Endometrial microvascular endothelial cells (primary cell): ENCODE measurements around the gene LHB. TPM values are rescaled to one million over a fixed set of nuclear protein-coding genes. Genes with fewer than 3 reads are reported as not detected.

Experiments used
- in situ Hi-C: cut with HindIII; loops from 2 replicates; pipeline ENCODE4 v1.10.0; 2017; ENCODE audit warnings: low sequenced_read_pairs, low pct_unique_long_range_greater_than_20kb; ENCODE audit errors: inconsistent ontology term
- total RNA-seq: library from RNA; depleted of rRNA; stranded (reverse); fragments of >200 nt; gene quantifications from one replicate; pipeline ENCODE4 v1.2.3, GENCODE V29; 2015; ENCODE audit errors: inconsistent ontology term

Gene LHB
- total RNA-seq, 1 donor from 2014 or later, result not detected

DNA sequence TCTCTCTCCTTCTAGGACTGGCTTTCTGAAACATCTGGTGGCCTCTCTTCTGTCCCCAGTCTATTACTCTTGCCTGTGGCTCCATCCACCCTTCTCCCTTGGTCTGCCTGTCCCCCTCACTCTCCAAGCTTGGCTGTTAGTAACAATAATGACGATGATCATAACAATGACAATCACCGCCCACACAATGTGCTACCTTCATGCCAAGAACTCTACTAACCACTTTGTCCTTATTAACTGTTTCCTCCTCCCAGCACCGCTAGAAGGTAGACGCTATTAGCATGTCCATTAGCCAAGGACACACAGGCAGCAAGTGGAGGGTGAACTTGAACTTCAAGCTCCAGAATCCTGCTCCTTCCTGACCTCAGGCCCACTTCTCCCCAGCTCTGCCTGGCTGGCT lies 26.5 kb downstream of the LHB start:
- in situ Hi-C loops, result loop anchor here (10.0 kb wide), 1 partner anchor 196 kb away; no protein-coding TSS in a partner anchor

DNA sequence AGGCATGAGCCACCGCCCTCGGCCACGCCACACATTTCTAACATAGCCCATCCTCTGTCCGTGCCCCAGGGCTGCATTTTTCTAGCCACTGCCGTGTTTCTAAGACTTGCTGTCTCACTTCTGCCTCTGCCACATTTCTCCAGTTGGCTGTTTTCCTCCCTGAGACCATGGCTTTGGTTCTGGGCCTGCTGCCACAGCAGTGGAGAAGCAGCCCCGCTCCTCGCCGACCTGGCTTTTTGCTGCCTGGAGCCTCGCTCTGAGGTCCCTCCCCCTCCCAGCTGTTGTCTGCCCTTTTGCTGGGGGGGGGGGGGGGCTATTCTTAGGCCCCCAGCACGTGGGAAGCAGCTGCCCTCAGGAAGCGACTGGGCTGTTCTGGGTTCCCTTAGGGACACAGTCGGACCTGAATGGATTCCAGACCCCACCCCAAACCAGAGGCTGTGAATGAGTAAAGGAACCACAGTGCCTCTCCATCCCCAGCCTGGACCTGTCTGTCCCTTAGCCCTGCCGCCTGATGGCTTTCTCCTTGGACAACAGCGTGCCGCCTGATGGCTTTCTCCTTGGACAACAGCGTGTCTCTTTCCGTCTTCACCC lies 27.1 kb downstream of the LHB start:
- in situ Hi-C loops, result loop anchor here (10.0 kb wide), 1 partner anchor 195 kb away; no protein-coding TSS in a partner anchor

DNA sequence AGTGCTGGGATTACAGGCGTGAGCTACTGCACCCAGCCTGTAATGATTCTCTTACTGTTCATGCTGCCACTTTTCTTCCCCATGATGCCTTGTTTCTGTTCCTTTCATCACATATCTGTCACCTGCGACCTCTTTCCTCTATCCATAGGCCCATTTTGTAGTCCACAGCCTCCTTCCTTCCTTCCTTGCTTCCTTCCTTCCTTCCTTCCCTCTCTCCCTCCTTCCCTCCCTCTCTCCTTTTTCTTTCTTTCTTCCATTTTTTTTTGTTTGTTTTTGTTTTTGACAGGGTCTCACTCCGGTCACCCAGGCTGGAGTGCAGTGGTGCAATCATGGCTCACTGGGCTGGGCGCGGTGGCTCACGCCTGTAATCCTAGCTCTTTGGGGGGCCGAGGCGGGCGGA lies 28.0 kb downstream of the LHB start:
- in situ Hi-C loops, result no loop called here

DNA sequence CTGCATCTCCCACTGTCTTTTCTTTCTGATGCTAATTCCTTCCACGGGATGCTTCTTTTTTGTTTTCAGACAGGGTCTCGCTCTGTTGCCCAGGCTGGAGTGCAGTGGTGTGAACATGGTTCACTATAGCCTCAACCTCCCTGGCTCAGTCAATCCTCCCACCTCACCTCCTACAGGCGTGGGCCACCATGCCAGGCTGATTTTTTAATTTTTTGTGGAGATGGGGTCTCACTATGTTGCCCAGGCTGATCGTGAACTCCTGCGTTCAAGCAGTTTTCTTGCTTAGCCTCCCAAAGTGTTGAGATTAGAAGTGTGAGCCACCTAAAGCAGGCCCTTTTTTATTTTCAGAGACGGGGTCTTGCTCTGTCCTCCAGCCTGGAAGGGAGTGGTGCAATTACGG lies 28.6 kb downstream of the LHB start:
- in situ Hi-C loops, result no loop called here

GRCh38 chr19:48987323-48987722 lies 29.6 kb downstream of the LHB start:
- in situ Hi-C loops, result no loop called here

DNA sequence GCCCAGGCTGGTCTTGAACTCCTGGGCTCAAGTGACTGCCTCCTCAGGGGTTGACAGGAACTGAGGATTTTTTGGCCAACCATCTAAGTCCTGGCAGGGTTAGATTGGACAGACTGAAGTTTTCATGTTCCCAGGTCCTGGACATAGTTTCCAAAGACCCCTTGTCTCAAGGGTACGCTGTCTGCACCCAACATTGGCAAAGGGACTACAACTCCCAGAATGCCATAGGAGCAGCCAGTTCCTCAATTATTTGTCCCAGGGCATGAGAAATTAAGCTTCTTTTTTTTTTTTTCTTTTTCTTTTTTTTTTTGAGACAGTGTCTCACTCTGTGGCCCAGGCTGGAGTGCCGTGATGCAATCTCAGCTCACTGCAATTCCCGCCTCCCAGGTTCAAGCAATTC lies 30.7 kb downstream of the LHB start:
- in situ Hi-C loops, result no loop called here

- in situ Hi-C loops, result no loop called here
These were observed 31.2 kb downstream of the LHB start for GRCh38 chr19:48985711-48986110.

GRCh38 chr19:48982280-48982679 lies 34.6 kb downstream of the LHB start:
- in situ Hi-C loops, result no loop called here

GRCh38 chr19:48977061-48977460 lies 39.8 kb downstream of the LHB start:
- in situ Hi-C loops, result no loop called here

DNA sequence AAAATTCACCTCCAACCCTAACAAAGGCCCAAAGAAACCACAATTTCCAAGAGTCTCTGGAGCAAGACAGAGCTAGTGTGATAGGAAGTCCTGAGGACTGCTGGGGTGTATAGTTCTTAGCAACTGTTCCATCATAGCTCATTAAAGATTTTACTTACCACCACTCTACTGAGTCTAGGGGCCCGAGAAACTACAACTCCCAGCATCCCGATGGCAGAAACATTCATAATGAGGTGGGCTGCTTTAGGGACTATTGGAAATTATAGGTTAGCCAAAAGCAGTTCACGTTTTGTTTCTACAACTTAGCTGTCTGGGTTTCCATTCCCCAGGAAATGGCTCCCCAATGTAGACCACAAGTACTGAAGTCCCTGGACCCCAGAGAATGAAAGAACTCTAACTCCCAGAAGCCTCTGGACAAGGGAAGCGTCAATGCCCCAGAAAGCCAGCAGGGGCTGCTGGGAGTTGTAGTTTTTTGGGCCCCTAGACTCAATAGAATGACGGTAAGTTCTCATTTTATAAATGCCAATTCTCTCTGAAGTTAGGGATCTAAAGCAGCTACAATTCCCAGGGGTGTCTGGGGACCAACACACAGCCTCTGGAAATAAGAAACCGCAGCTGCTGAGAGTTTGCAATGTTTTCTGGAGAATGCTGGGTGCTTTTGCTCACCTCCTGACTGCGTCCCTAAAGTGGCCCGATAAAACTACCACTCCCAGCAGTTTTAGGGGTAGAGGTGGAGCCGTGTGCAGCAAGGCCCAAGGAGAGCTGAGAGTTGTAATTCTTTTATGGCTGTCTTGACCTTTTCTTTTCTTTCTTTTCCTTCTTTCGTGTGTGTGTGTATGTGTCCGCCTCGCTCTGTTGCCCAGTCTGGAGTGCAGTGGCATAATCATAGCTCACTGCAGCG lies 40.7 kb downstream of the LHB start:
- in situ Hi-C loops, result no loop called here

- in situ Hi-C loops, result no loop called here
These were observed 45.9 kb downstream of the LHB start for GRCh38 chr19:48970923-48971395.

- in situ Hi-C loops, result no loop called here
These were observed 46.6 kb downstream of the LHB start for GRCh38 chr19:48970139-48970766.

GRCh38 chr19:48969276-48970138 lies 47.4 kb downstream of the LHB start:
- in situ Hi-C loops, result no loop called here

DNA sequence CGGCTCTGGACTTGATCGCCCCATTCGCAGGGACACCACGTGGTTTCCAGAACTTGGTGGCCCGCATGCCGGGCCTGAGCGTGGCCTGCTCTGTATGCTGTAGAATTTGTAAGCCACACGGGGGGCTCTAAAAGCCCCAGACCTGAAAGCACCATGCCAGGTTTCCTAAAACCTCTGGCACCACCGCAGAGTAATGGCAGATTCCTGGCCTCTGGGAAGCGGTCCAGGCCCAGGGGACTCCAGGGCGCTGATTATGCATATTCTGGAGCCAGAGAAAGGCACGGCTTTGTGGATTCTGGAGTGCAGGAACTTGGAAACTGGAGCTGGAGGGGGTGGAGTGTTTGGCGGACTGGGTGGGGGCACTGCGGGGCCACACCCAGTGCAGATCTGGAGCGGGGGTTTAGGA lies 48.1 kb downstream of the LHB start:
- in situ Hi-C loops, result no loop called here

GRCh38 chr19:48968179-48968661 lies 48.7 kb downstream of the LHB start:
- in situ Hi-C loops, result no loop called here

DNA sequence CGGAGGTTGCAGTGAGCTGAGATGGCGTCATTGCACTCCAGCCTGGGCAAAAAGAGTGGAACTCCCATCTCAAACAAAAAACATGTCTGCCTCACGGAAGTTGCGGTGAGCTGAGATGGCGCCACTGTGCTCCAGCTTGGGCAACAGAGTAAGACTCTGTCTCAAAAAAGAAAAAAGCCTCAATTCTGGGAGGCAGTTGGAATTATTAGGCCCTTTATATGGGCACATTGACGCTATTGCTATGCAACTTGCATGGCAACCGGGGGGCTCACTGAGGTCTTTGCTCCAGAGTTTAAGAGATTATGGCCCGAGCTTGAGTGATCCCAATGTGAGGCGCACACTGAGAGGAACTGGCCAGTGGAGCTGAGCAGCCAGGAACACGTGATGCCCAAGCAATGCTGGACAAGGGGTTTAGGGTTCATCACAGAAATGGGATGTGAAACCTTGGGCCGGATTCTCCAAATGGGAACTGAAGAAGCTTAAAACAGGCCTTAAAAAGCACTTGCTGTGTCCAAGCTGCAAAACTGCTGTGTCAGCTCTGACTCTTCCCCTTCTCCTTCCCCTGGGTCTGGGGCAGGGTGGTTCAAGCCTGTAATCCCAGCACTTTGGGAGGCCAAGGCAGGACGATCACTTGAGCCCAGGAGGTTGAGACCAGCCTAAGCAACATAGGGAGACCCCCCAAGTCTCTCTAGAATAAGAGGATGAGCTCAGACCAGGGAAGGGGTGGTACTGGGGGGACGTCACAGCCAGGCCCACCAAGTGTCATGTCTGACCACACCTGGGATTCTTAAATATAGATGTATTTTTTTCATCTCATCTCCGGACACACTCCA lies 49.3 kb downstream of the LHB start:
- in situ Hi-C loops, result no loop called here

GRCh38 chr19:48966541-48967345 lies 50.1 kb downstream of the LHB start:
- in situ Hi-C loops, result no loop called here
